Left lung (tissue), 10 donors: ENCODE results near the gene MYBPC3. TPM values are rescaled to one million over a fixed set of nuclear protein-coding genes. Genes with fewer than 3 reads are reported as not detected.

Source experiments
- ATAC-seq: fragments of 200-7000 bp; cut with Tn5 transposase; one replicate; pipeline ENCODE4 v1.9.1; 2020; ENCODE audit warnings: moderate library complexity
- DNase-seq, 4 donors: peaks; one replicate each; pipeline ENCODE4 v3.0.0-alpha.2; 2013 to 2020
- H3K27ac ChIP-seq, 2 donors: fragments of 200-600 bp; sonication (generic) in 1 of 2; one replicate each; pipeline versions ENCODE4 v1.5.0 to v1.8.0; 2020 to 2021
- H3K27me3 ChIP-seq, 2 donors: fragments of 200-600 bp; sonication (generic) in 1 of 2; one replicate each; pipeline versions ENCODE4 v1.5.0 to v1.8.0; 2020 to 2021
- H3K36me3 ChIP-seq, 2 donors: fragments of 200-600 bp; sonication (generic) in 1 of 2; one replicate each; pipeline versions ENCODE4 v1.5.0 to v1.8.0; 2020 to 2021
- H3K4me1 ChIP-seq, 2 donors: fragments of 200-600 bp; one replicate each; pipeline ENCODE4 v1.8.0; 2021
- H3K4me3 ChIP-seq, 2 donors: fragments of 200-600 bp; sonication (generic) in 1 of 2; one replicate each; pipeline versions ENCODE4 v1.5.0 to v1.8.0; 2020 to 2021; ENCODE audit warnings: mild to moderate bottlenecking in 1 of 2
- H3K9me3 ChIP-seq, 2 donors: fragments of 200-600 bp; sonication (generic) in 1 of 2; one replicate each; pipeline versions ENCODE4 v1.5.0 to v1.8.0; 2020 to 2021
- CTCF ChIP-seq, 2 donors: fragments of 200-600 bp; sonication (generic) in 1 of 2; IDR thresholded peaks; one replicate each; pipeline versions ENCODE4 v1.5.0 to v1.8.0; 2021; ENCODE audit warnings: antibody characterized with exemption in 2 of 2
- intact Hi-C, 2 donors: fragments of 100-400 bp; cut with DNase I; formaldehyde crosslinking; loops; one replicate each; pipeline versions ENCODE4 v1.11.2 to v1.14.2; 2022
- polyA plus RNA-seq, 6 donors: library from polyadenylated mRNA; unstranded; fragments of 120-200 nt; gene quantifications; one replicate each; pipeline ENCODE4 v1.2.1, GENCODE V29; 2013; ENCODE audit not compliant: insufficient read length in 6 of 6
- total RNA-seq, 2 donors: library from RNA; stranded (reverse); fragmentation: NEBNext Ultra II Directional; extraction: Animal tissue kit (Norgen Biotek cat#: 25700); gene quantifications; one replicate each; pipeline ENCODE4 v1.2.1, GENCODE V29; 2021
- donor health status: DM: no; HTN: yes; CAD: no.
- donor health status: DM: no; HTN: no; CAD: no.

MYBPC3 gene
- total and polyA plus RNA-seq, 8 donors, result 0.06 to 2.0 (median 0.25) TPM; not detected in 3

- no peak overlapping the region for H3K4me3 ChIP-seq
- peaks cover 0 to 92% of the 10 kb centered on the region in 2 donors for H3K36me3 ChIP-seq
- H3K27ac ChIP-seq, result no peak overlapping the region
- no peaks in the 10 kb centered on the region for H3K9me3 ChIP-seq
- DNase-seq (no peak), ATAC-seq (no peak)
- no peaks in the 10 kb centered on the region for H3K27me3 ChIP-seq
- TF ChIP-seq CTCF (IDR thresholded peaks at IDR 0.05), result no peak
- peaks cover 4 to 78% of the 10 kb centered on the region in 2 donors for H3K4me1 ChIP-seq
- intact Hi-C loops, result loop anchor here in 1 of 2 donors (5.0 to 10.0 kb wide), 2 partner anchors 38 to 85 kb away; partner anchors contain the start of gene SLC39A13
Measured at GRCh38 chr11:47369676-47370075, 17.2 kb upstream of the MYBPC3 start.

- Histone ChIP-seq H3K27me3 (no peaks in the 10 kb centered on the region), H3K36me3 (peaks cover 0 to 62% of the 10 kb centered on the region in 2 donors), H3K4me3 (no peak overlapping the region), H3K4me1 (peaks cover 4 to 84% of the 10 kb centered on the region in 2 donors), H3K27ac (no peak overlapping the region), H3K9me3 (no peaks in the 10 kb centered on the region)
- ATAC-seq (no peak), DNase-seq (no peak)
- TF ChIP-seq CTCF (IDR thresholded peaks at IDR 0.05), result no peak
- intact Hi-C loops, result no loop called here
Measured at GRCh38 chr11:47366020-47366490, 13.6 kb upstream of the MYBPC3 start.

GRCh38 chr11:47361419-47361818, 8.9 kb upstream of the MYBPC3 start:
- H3K27me3 ChIP-seq, result no peaks in the 10 kb centered on the region
- H3K36me3 ChIP-seq, result peaks cover 0 to 50% of the 10 kb centered on the region in 2 donors
- DNase-seq, result no peak
- peak overlapping the region in 1 of 2 donors; percentile 38 for H3K27ac ChIP-seq
- no peak overlapping the region for H3K4me3 ChIP-seq
- ATAC-seq, result no peak
- no peaks in the 10 kb centered on the region for H3K9me3 ChIP-seq
- TF ChIP-seq CTCF (IDR thresholded peaks at IDR 0.05), result no peak
- intact Hi-C loops, result no loop called here
- peaks cover 0 to 75% of the 10 kb centered on the region in 2 donors for H3K4me1 ChIP-seq

- H3K27ac ChIP-seq, result peak overlapping the region in 1 of 2 donors; percentile 43
- peaks cover 0 to 66% of the 10 kb centered on the region in 2 donors for H3K4me1 ChIP-seq
- H3K27me3 ChIP-seq, result no peaks in the 10 kb centered on the region
- intact Hi-C loops, result no loop called here
- ATAC-seq (no peak), DNase-seq (no peak)
- H3K36me3 ChIP-seq, result peaks cover 0 to 48% of the 10 kb centered on the region in 2 donors
- H3K4me3 ChIP-seq, result no peak overlapping the region
- no peaks in the 10 kb centered on the region for H3K9me3 ChIP-seq
- no peak for TF ChIP-seq CTCF (IDR thresholded peaks at IDR 0.05)
Measured at GRCh38 chr11:47360341-47360740, 7.8 kb upstream of the MYBPC3 start.

GRCh38 chr11:47359586-47359985, 7.1 kb upstream of the MYBPC3 start:
- intact Hi-C loops, result no loop called here
- TF ChIP-seq CTCF (IDR thresholded peaks at IDR 0.05), result no peak
- ATAC-seq, result no peak
- Histone ChIP-seq H3K27me3 (no peaks in the 10 kb centered on the region), H3K4me3 (peak overlapping the region in 1 of 2 donors; percentile 4), H3K36me3 (peaks cover 0 to 54% of the 10 kb centered on the region in 2 donors), H3K9me3 (no peaks in the 10 kb centered on the region), H3K27ac (peak overlapping the region in 1 of 2 donors; percentile 43), H3K4me1 (peaks cover 0 to 64% of the 10 kb centered on the region in 2 donors)
- DNase-seq, result peak in 1 of 4 donors; percentile 89
